Measurements from ENCODE around the gene DIAPH1.
"Not testable (repeated sequence)": the region's sequence is repeated elsewhere in the genome, so short reads cannot be mapped to it uniquely, and the experiment has no call there.

Gene DIAPH1

DNA sequence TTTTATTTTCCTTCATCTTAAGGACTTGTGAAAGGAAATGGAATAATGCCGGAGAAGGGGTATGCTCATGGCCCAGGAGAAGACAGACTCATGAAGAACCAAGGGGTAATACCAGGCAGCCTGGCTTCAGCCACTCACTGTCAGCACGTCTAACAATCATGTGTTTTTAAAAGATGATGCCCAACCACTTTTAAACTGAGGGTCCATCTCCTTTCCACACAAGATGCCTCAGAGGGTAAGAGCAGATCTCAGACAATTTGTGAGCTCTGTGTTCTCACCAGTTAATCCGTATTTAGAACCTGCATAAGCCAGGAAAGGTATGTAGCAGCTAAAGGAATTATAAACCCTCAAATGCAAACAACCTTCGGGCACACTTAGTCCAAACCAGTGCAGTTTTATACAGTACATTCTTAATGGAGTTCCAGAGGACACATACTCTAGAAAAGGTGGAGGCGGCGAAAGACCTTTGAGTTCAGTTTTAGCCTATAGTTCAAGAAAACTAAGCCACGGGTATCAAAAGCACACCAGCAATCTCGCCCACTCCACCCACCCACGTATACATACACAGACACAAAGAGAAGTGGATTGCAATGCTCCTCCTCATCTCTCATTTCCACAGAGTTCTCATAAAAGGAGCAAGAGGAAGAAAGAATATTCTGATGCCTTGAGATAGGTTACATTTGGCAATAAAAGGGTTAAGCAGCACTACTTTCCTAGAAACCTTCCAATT is 2.6 kb downstream of the DIAPH1 start:
- peak; percentile 78 for FAIRE-seq
- no peak for DNase-seq (ENCODE audit: insufficient read length, low spot score)

- no peak for DNase-seq (ENCODE audit: insufficient read length, low spot score)
These were observed 5.5 kb downstream of the DIAPH1 start for GRCh38 chr5:141613344-141613743.

GRCh38 chr5:141611289-141611688 is 7.5 kb downstream of the DIAPH1 start:
- FAIRE-seq (no peak), DNase-seq (ENCODE audit: insufficient read length, low spot score) (no peak)

More at GRCh38 chr5:141613344-141613743, 5.5 kb downstream of the DIAPH1 start:
- no peak for FAIRE-seq

DNA sequence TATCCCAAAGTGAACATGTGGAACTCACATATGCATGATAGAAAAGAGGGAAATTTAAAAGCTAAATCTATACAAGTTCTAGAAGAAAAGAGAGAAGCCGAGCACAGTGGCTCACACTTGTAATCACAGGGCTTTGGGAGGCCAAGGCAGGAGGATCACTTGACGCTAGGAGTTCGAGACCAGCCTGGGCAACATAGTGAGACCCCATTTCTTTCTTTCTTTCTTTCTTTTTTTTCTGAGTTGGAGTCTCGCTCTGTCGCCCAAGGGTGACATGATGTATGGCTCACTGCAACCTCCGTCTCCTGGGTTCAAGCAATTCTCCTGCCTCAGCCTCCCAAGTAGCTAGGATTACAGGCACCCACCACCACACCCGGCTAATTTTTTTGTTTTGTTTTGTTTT is 8.9 kb downstream of the DIAPH1 start:
- FAIRE-seq; DNase-seq (ENCODE audit: insufficient read length, low spot score): not testable (repeated sequence)

DNA sequence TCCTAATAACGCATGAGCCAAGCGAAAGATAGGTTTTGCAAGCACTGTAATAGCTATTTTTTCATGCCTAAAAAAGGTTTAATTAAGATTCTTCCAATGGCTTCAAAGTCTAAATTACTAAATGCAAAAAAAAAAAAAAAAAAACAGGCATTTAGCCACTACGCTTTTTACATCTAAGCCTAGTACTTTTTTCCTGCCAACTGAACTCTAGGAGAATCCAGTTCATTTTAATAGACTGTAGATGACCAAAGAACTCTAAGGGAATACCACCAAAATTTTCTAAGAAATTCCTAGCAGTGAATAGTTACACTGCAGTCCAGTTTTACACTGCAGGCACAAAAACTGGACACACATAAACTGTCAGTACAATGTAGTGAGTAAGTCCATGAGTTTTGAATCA is 9.8 kb downstream of the DIAPH1 start:
- no peak for FAIRE-seq
- DNase-seq (ENCODE audit: insufficient read length, low spot score), result no peak

- FAIRE-seq, result no peak
- DNase-seq (ENCODE audit: insufficient read length, low spot score), result no peak
These were observed 10.2 kb downstream of the DIAPH1 start for GRCh38 chr5:141608557-141608956.

- DNase-seq (ENCODE audit: insufficient read length, low spot score) (no peak), FAIRE-seq (no peak)
These were observed 10.8 kb downstream of the DIAPH1 start for GRCh38 chr5:141608046-141608445.

DNA sequence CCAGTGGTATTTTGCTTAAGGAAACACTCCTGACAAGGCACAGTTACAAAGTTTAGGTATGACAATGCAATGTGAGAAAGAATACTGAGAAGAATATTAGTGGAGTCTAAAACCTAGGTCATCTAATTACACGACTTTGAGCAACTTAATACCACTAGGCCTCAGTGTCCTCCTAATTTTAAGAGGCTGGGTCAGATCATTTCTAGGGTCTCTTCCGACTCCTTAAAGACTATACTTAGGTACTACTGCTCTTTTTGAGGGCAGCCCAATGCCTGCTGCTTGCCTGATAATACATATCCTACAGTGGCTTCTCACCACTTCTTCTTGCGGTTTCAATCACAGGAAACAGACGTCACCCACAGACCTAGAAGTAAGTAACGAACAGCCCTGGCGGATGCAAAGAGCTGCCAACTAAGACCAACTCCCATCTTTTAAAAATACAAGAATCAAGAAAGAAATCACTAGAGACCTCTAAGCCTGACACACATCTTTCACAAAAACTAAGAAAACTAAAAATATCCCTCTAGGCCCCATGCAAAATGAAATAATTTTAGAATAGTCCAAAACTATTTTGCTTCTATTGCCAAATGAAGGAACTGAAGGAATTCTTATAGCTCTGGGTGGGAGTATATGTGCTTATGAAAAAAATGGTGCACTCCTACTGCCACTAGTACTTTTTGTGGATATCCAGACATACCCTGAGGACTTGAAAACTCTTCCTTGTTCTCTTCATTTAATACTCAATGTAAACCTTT is 13.1 kb downstream of the DIAPH1 start:
- DNase-seq (ENCODE audit: insufficient read length, low spot score), result peak; percentile 27
- FAIRE-seq, result peak; percentile 97

- no peak for DNase-seq (ENCODE audit: insufficient read length, low spot score)
- FAIRE-seq, result peak; percentile 81
These were observed 14.7 kb downstream of the DIAPH1 start for GRCh38 chr5:141603923-141604717.

GRCh38 chr5:141602606-141603005 is 16.2 kb downstream of the DIAPH1 start:
- no peak for DNase-seq (ENCODE audit: insufficient read length, low spot score)

DNA sequence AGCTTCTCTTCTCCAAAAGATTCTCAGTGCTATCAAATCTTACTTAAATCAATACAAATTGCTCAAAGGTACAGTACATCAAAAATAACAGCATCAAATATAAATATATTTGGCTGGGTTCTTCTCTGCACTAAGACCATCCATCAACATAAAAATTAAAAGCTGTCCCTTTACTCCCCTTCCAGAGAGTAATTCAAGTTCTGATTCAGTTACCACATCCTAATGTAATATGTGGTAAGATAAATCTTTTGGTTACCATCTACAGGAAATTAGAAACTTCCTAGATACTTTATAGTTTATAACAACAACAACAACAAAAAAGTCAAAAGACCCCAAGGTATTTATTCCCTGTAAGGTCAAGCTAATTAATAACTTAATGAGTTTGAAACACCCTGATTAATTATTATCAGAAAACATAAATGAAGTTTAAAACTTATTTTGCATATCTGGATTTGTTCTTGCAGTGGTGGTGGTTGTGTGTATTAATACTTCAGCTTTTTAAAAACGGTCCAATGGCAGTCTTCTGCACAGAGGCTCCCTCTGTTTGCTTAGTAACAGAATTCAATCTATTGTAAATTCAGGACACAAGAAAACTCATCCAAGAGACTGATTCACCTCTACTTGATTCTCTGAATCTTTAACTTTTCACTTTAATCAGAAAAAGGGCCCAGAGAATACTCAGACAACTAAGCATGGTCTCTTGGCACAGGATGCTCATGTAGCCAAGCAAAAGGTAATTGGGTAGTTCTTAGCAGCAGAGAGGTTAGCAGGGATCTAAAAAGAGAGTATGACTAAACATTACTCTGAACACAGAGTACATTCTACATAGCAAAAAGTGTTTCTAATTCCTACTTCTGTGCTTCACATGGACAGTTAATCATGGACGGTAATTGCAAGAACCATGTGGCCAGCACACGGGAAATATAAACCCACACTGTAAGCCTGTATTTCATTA is 20.1 kb downstream of the DIAPH1 start:
- no peak for DNase-seq (ENCODE audit: insufficient read length, low spot score)
- FAIRE-seq, result no peak

More at GRCh38 chr5:141602606-141603005, 16.2 kb downstream of the DIAPH1 start:
- FAIRE-seq, result peak; percentile 31

- DNase-seq (ENCODE audit: insufficient read length, low spot score) (no peak), FAIRE-seq (no peak)
These were observed 21.0 kb downstream of the DIAPH1 start for GRCh38 chr5:141597814-141598213.

GRCh38 chr5:141597394-141597793 is 21.4 kb downstream of the DIAPH1 start:
- DNase-seq (ENCODE audit: insufficient read length, low spot score), result no peak
- FAIRE-seq, result no peak

DNA sequence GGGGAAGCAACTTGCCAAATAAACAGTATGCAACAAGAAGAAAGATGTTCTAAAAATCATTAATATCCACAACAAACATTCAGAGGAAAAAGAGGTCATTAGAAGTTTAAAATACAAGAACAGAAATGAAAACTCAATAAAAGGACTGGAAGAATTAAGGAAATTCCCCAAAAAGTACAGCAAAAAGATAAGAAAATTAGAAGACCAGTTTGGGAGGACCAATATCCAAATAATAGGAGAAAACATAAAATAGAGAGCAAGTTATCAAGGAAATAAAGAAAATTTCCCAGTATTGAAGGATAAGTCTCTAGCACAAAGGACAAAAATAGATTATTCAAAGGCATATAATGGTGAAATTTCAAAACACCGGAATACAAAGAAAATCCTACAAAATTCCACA is 21.9 kb downstream of the DIAPH1 start:
- no peak for FAIRE-seq

DNA sequence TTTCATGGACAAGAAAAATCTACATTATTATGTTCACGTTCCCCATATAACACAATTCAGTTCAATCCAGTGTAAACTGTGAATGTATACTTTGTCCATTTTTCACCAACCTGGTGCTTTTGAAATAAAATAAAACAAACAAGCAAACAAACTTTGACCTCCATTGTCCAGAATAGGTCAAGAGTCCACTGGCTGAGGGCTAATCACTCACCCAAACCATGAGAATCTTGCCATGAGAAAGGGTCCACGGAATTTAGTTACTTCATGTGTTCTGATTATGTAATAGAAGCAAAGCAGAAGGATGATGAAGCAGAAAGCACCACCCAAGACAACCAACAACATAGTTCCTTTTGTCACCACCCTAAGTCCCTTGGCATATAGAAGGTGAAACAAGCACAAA is 28.7 kb downstream of the DIAPH1 start:
- FAIRE-seq (no peak), DNase-seq (ENCODE audit: insufficient read length, low spot score) (no peak)

More for the DNA sequence above, 21.9 kb downstream of the DIAPH1 start:
- no peak for DNase-seq (ENCODE audit: insufficient read length, low spot score)

- DNase-seq (ENCODE audit: insufficient read length, low spot score) (no peak), FAIRE-seq (no peak)
These were observed 32.6 kb downstream of the DIAPH1 start for GRCh38 chr5:141586246-141586645.

- DNase-seq (ENCODE audit: insufficient read length, low spot score) (no peak), FAIRE-seq (no peak)
These were observed 33.2 kb downstream of the DIAPH1 start for GRCh38 chr5:141585594-141585993.

GRCh38 chr5:141574122-141574510 is 44.7 kb downstream of the DIAPH1 start:
- FAIRE-seq (no peak), DNase-seq (ENCODE audit: insufficient read length, low spot score) (no peak)

GRCh38 chr5:141573489-141574121 is 45.2 kb downstream of the DIAPH1 start:
- DNase-seq (ENCODE audit: insufficient read length, low spot score) (no peak), FAIRE-seq (no peak)

DNA sequence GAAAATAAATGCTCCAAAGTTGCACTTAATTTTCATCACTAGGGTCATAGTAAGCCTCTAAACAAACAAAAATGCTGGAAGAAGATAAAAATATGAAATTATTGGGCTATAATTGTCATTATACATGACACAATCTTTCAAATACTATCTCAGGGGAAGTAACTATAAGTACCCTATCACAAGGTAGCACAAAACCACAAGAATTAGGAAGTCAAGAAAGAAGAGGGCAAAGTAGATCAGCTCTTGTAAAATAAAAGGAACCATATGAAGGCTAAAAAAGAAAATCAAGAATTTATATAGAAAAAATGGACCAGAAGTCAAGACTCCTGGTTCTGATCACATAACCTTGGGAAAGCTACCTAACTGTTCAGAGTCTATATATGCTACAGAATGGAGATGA is 48.1 kb downstream of the DIAPH1 start:
- FAIRE-seq (no peak), DNase-seq (ENCODE audit: insufficient read length, low spot score) (no peak)

Measured in GM19239 (cell line).